CD4-positive, CD25-positive, alpha-beta regulatory T cell (primary cell): ENCODE results near the gene BMX. TPM values are rescaled to one million over a fixed set of nuclear protein-coding genes. Genes with fewer than 3 reads are reported as not detected.

Experiments used
- ATAC-seq, 2 donors: fragments of 150-1000 bp; cut with Tn5 transposase; one replicate each; pipeline ENCODE4 v1.10.0; 2021; ENCODE audit warnings: low read depth in 2 of 2, moderate number of reproducible peaks in 2 of 2, moderate library complexity in 1 of 2
- DNase-seq, 3 donors: peaks; one replicate each; pipeline versions ENCODE4 v3.0.0 to v3.0.0-alpha.2; 2012 to 2022; ENCODE audit warnings: mixed read lengths in 1 of 3
- H3K27ac ChIP-seq: one replicate; pipeline ENCODE4 v1.7.0; 2013; ENCODE audit warnings: mild to moderate bottlenecking, low read length; ENCODE audit not compliant: insufficient read depth, poor library complexity, severe bottlenecking
- H3K27me3 ChIP-seq: one replicate; pipeline ENCODE4 v1.7.0; 2013; ENCODE audit warnings: low read length; ENCODE audit not compliant: control insufficient read depth, insufficient read depth
- H3K36me3 ChIP-seq: one replicate; pipeline ENCODE4 v1.7.0; 2013; ENCODE audit warnings: mild to moderate bottlenecking, low read length, moderate library complexity; ENCODE audit not compliant: control insufficient read depth, insufficient read depth
- H3K4me1 ChIP-seq: 2 replicates; pipeline ENCODE4 v1.7.0; 2013; ENCODE audit warnings: mild to moderate bottlenecking, low read length; ENCODE audit not compliant: insufficient read depth, control insufficient read depth, poor library complexity, severe bottlenecking
- H3K4me3 ChIP-seq: one replicate; pipeline ENCODE4 v1.7.0; 2013; ENCODE audit warnings: low read depth, mild to moderate bottlenecking, low read length, moderate library complexity
- H3K9me3 ChIP-seq, 2 experiments: 1 replicate in 1 of 2; 2 replicates in 1 of 2; pipeline ENCODE4 v1.7.0; 2013; ENCODE audit warnings: low read length in 2 of 2, mild to moderate bottlenecking in 1 of 2, moderate library complexity in 1 of 2; ENCODE audit not compliant: control insufficient read depth in 2 of 2
- H3K27ac Mint-ChIP-seq, 3 donors: one replicate each; pipeline ENCODE4 v1.8.0; 2020 to 2022; ENCODE audit warnings: mild to moderate bottlenecking in 3 of 3, mixed read lengths in 3 of 3, moderate library complexity in 2 of 3
- H3K27me3 Mint-ChIP-seq: one replicate; pipeline ENCODE4 v1.8.0; 2022; ENCODE audit warnings: mild to moderate bottlenecking, mixed read lengths
- H3K36me3 Mint-ChIP-seq: one replicate; pipeline ENCODE4 v1.8.0; 2020; ENCODE audit warnings: mixed read lengths
- H3K4me1 Mint-ChIP-seq, 4 donors: one replicate each; pipeline ENCODE4 v1.8.0; 2020 to 2022; ENCODE audit warnings: mixed read lengths in 4 of 4, mild to moderate bottlenecking in 1 of 4
- H3K4me3 Mint-ChIP-seq, 4 donors: one replicate each; pipeline ENCODE4 v1.8.0; 2020 to 2022; ENCODE audit warnings: mild to moderate bottlenecking in 4 of 4, mixed read lengths in 4 of 4, moderate library complexity in 3 of 4
- H3K9me3 Mint-ChIP-seq, 7 donors: one replicate each; pipeline ENCODE4 v1.8.0; 2020 to 2022; ENCODE audit warnings: mixed read lengths in 7 of 7, mild to moderate bottlenecking in 3 of 7, moderate library complexity in 2 of 7
- polyA plus RNA-seq, 4 donors: library from polyadenylated mRNA; unstranded; fragments of 300-500 nt; fragmentation: Illumina TruSeq; gene quantifications; one replicate each; pipeline ENCODE4 v1.2.3, GENCODE V29; 2021
- total RNA-seq: library from RNA; stranded (reverse); gene quantifications from one replicate; pipeline ENCODE4 v1.2.3, GENCODE V29; 2022

BMX gene
- total and polyA plus RNA-seq, 5 donors from 2014 or later = not detected

- Mint-ChIP-seq H3K27me3 (no peaks in the 10 kb centered on the region), H3K36me3 (no peaks in the 10 kb centered on the region), H3K9me3 (peaks cover 0 to 2% (median 0%) of the 10 kb centered on the region in 7 donors), H3K4me1 (no peaks in the 10 kb centered on the region), H3K4me3 (no peak overlapping the region), H3K27ac (no peak overlapping the region)
- ATAC-seq (no peak), DNase-seq (no peak)
- Histone ChIP-seq H3K27me3 (no peaks in the 10 kb centered on the region), H3K9me3 (no peaks in the 10 kb centered on the region), H3K36me3 (no peaks in the 10 kb centered on the region), H3K4me1 (no peaks in the 10 kb centered on the region), H3K27ac (no peak overlapping the region), H3K4me3 (no peak overlapping the region)
These were observed 79.5 kb downstream of the BMX start for GRCh38 chrX:15579778-15580747.

DNA sequence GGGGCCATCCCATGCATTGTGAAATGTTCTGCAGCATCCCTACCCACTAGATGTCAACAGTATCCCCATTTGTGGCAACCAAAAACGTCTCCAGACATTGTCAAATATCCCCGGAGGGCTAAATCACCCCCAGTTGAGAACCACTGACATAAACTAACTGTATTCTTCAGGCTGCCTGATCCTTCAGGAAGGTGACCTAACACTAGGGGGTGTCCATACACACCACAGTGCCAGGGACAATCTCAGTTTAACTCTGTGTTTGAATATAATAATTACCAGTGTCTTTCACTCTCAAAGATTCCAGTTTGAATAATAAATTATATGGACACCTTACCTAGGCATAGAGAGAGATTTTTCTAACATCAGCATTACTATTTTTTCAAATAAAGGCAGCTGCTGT, 93.8 kb downstream of the BMX start:
- no peaks in the 10 kb centered on the region for H3K27me3 ChIP-seq
- H3K27ac ChIP-seq = no peak overlapping the region
- H3K4me1 ChIP-seq = no peaks in the 10 kb centered on the region
- ATAC-seq (no peak), DNase-seq (no peak)
- Mint-ChIP-seq H3K27me3 (no peaks in the 10 kb centered on the region), H3K36me3 (no peaks in the 10 kb centered on the region), H3K9me3 (peaks cover 0 to 1% (median 0%) of the 10 kb centered on the region in 7 donors), H3K4me1 (no peaks in the 10 kb centered on the region), H3K27ac (no peak overlapping the region), H3K4me3 (no peak overlapping the region)
- H3K9me3 ChIP-seq = no peaks in the 10 kb centered on the region
- H3K4me3 ChIP-seq = no peak overlapping the region
- H3K36me3 ChIP-seq = no peaks in the 10 kb centered on the region

GRCh38 chrX:15598026-15598425, 97.4 kb downstream of the BMX start:
- no peaks in the 10 kb centered on the region for H3K4me1 ChIP-seq
- no peaks in the 10 kb centered on the region for H3K36me3 ChIP-seq
- Mint-ChIP-seq H3K27me3 (no peaks in the 10 kb centered on the region), H3K4me1 (no peaks in the 10 kb centered on the region), H3K9me3 (peaks cover 0 to 3% (median 0%) of the 10 kb centered on the region in 7 donors), H3K4me3 (no peak overlapping the region), H3K27ac (no peak overlapping the region), H3K36me3 (no peaks in the 10 kb centered on the region)
- H3K4me3 ChIP-seq = no peak overlapping the region
- ATAC-seq = no peak
- no peak overlapping the region for H3K27ac ChIP-seq
- no peaks in the 10 kb centered on the region for H3K9me3 ChIP-seq
- H3K27me3 ChIP-seq = no peaks in the 10 kb centered on the region
- no peak for DNase-seq

- Mint-ChIP-seq H3K4me1 (no peaks in the 10 kb centered on the region), H3K9me3 (peaks cover 0 to 3% (median 0%) of the 10 kb centered on the region in 7 donors), H3K4me3 (no peak overlapping the region), H3K27me3 (no peaks in the 10 kb centered on the region), H3K27ac (no peak overlapping the region), H3K36me3 (no peaks in the 10 kb centered on the region)
- DNase-seq (no peak), ATAC-seq (no peak)
- Histone ChIP-seq H3K4me1 (no peaks in the 10 kb centered on the region), H3K9me3 (no peaks in the 10 kb centered on the region), H3K36me3 (no peaks in the 10 kb centered on the region), H3K4me3 (no peak overlapping the region), H3K27ac (no peak overlapping the region), H3K27me3 (no peaks in the 10 kb centered on the region)
These were observed 98.9 kb downstream of the BMX start for GRCh38 chrX:15599461-15599860.

GRCh38 chrX:15600049-15600448, 99.4 kb downstream of the BMX start:
- peaks cover 0 to 3% (median 0%) of the 10 kb centered on the region in 7 donors for H3K9me3 Mint-ChIP-seq

GRCh38 chrX:15600745-15601144, 100.1 kb downstream of the BMX start, which contains the start of gene ACE2:
Gene ACE2, minus strand, starts transcription at chrX:15600960. Its CDS starts 49 bp downstream, at chrX:15600911.
- Mint-ChIP-seq H3K4me3 (no peak within 1 kb of the TSS), H3K36me3 (no peaks in the 10 kb centered on the region), H3K9me3 (peaks cover 0 to 3% (median 0%) of the 10 kb centered on the region in 7 donors), H3K4me1 (no peaks in the 10 kb centered on the region), H3K27me3 (no peaks in the 10 kb centered on the region), H3K27ac (peak within 1 kb of the TSS in 1 of 3 donors; percentile 53)
- H3K27ac ChIP-seq = no peak within 1 kb of the TSS
- DNase-seq (no peak), ATAC-seq (no peak)
- no peaks in the 10 kb centered on the region for H3K27me3 ChIP-seq
- H3K4me3 ChIP-seq = no peak within 1 kb of the TSS
- H3K4me1 ChIP-seq = no peaks in the 10 kb centered on the region
- no peaks in the 10 kb centered on the region for H3K9me3 ChIP-seq
- H3K36me3 ChIP-seq = no peaks in the 10 kb centered on the region

More at GRCh38 chrX:15600049-15600448, 99.4 kb downstream of the BMX start:
- Histone ChIP-seq H3K9me3 (no peaks in the 10 kb centered on the region), H3K27ac (no peak overlapping the region), H3K4me1 (no peaks in the 10 kb centered on the region), H3K27me3 (no peaks in the 10 kb centered on the region), H3K4me3 (no peak overlapping the region), H3K36me3 (no peaks in the 10 kb centered on the region)
- H3K27me3 Mint-ChIP-seq = no peaks in the 10 kb centered on the region
- no peak for ATAC-seq
- H3K4me3 Mint-ChIP-seq = no peak overlapping the region
- no peaks in the 10 kb centered on the region for H3K36me3 Mint-ChIP-seq
- no peak overlapping the region for H3K27ac Mint-ChIP-seq
- H3K4me1 Mint-ChIP-seq = no peaks in the 10 kb centered on the region
- DNase-seq = no peak

DNA sequence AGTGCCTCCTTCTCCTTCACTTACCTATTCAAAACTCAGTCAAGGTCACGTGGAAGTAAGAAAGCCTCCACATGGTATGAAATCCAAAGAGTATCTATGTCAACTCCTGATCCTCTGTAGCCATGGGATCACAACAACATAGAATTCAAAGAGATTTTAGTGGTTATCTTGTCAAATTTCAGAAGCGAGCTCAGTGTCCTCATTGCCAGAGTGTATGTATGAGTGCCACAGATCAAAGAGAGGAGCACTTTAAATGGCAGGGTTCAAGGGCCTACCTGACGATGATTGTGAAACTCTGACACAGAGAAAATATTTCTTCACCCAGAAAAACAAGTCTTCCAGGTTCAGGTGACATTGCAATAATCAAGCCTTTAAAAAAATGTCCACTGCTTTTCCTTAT, 101.3 kb downstream of the BMX start:
- H3K9me3 ChIP-seq = no peaks in the 10 kb centered on the region
- H3K27me3 ChIP-seq = no peaks in the 10 kb centered on the region
- DNase-seq (no peak), ATAC-seq (no peak)
- H3K27ac ChIP-seq = no peak overlapping the region
- Mint-ChIP-seq H3K36me3 (no peaks in the 10 kb centered on the region), H3K27ac (peak overlapping the region in 1 of 3 donors; percentile 53), H3K4me1 (no peaks in the 10 kb centered on the region), H3K9me3 (peaks cover 0 to 3% (median 0%) of the 10 kb centered on the region in 7 donors), H3K4me3 (no peak overlapping the region), H3K27me3 (no peaks in the 10 kb centered on the region)
- no peak overlapping the region for H3K4me3 ChIP-seq
- no peaks in the 10 kb centered on the region for H3K4me1 ChIP-seq
- no peaks in the 10 kb centered on the region for H3K36me3 ChIP-seq
